ENCODE results near the gene PARP2. TPM values are rescaled to one million over a fixed set of nuclear protein-coding genes. Genes with fewer than 3 reads are reported as not detected.

Gene PARP2
- total and polyA plus RNA-seq, 2 of the 8 experiments (the other 6 are each of a cell fraction or from before 2014, with no cell fraction given): 27.7 to 41.7 TPM

DNA sequence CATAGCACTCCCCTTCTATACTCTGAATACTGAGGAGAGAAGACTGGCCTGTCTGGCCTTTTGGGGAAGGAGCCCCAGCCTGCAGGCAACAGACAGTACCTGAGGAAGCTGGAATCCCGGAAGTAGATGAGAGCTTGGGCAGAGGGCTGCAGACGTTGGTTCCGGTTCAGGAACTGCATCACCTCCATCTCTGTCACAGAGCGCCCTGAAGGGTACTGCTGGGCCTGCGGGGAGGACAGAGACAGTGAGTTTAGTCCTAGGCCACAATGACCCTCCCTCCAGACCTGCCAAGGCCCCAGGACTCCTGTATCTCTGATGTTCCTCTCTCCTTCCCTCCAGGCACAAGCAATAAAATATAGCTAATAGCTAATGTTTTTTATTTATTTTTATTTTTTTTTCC lies 41.5 kb downstream of the PARP2 start:
- no peak overlapping the region for H3K9ac ChIP-seq (replicated peaks in 1 of 4; ENCODE audit: extremely low read depth in 1 of 4, low read depth in 3 of 4, low read length in 3 of 4)

More for the DNA sequence above, 41.5 kb downstream of the PARP2 start:
- WGBS, 2 experiments (ENCODE audit: extremely low coverage in 1 of 2, insufficient coverage in 1 of 2, insufficient read length in 1 of 2, insufficient replicate concordance in 2 of 2, low coverage in 1 of 2, low lambda C conversion rate in 2 of 2, missing lambda C conversion rate in 1 of 2): 88% methylated on average over 5 of the region's 5 CpGs; no CpG with 5 or more reads in 1 of the 2 experiments
- H3K4ac ChIP-seq (replicated peaks; ENCODE audit: insufficient read length, low read depth, low read length): no peak overlapping the region
- no peak overlapping the region for H3K4me3 ChIP-seq (ENCODE audit: extremely low read depth in 1 of 4, insufficient read depth in 2 of 4, low read depth in 3 of 4, low read length in 4 of 4)
- no peaks in the 10 kb centered on the region for H3K79me1 ChIP-seq (ENCODE audit: low read depth, low read length)
- H4K91ac ChIP-seq (replicated peaks; ENCODE audit: insufficient read length, low read length): no peak overlapping the region
- H4K5ac ChIP-seq (ENCODE audit: insufficient read length, low read depth, low read length): no peak overlapping the region
- H3K23ac ChIP-seq (ENCODE audit: insufficient read length): no peak overlapping the region
- no peak overlapping the region for H2AK5ac ChIP-seq (ENCODE audit: low read depth, low read length)
- no peaks in the 10 kb centered on the region; a peak in 1 of 7 replicates for H3K27me3 ChIP-seq (replicated peaks in 1 of 4; ENCODE audit: control insufficient read depth in 3 of 4, extremely low read depth in 1 of 4, insufficient read depth in 3 of 4, low read length in 3 of 4)
- H2BK20ac ChIP-seq (ENCODE audit: low read length): no peak overlapping the region
- H2BK5ac ChIP-seq (ENCODE audit: low read depth, low read length): no peak overlapping the region
- no peak for FAIRE-seq
- H3K4me1 ChIP-seq (replicated peaks in 1 of 4; ENCODE audit: control insufficient read depth in 3 of 4, insufficient read depth in 4 of 4, low read length in 3 of 4): no peaks in the 10 kb centered on the region
- ChIA-PET CTCF (ENCODE audit: partially characterized antibody) (interaction anchor here (1.1 to 1.6 kb wide), 3 partner anchors 19 to 213 kb away, joined by 3 to 4 read pairs (median 3); no protein-coding TSS in a partner anchor), POLR2A (ENCODE audit: partially characterized antibody) (interaction anchor here (2.0 kb wide), 1 partner anchor 42 kb away, joined by 8 read pairs; the partner anchor contains the start of gene PARP2)
- peaks cover 0 to 3% of the 10 kb centered on the region in 2 experiments for H4K20me1 ChIP-seq (replicated peaks in 1 of 2; ENCODE audit: control insufficient read depth in 1 of 2, insufficient read depth in 2 of 2, low read length in 2 of 2)
- no peak overlapping the region for H3K56ac ChIP-seq (replicated peaks; ENCODE audit: insufficient read length, low read depth, low read length)
- no peak overlapping the region for H2AFZ ChIP-seq (ENCODE audit: low read length)
- no peak overlapping the region for H3K27ac ChIP-seq (ENCODE audit: low read depth, low read length)
- no peak overlapping the region for H3K18ac ChIP-seq (ENCODE audit: extremely low read depth, low read length)
- H3K9me3 ChIP-seq (ENCODE audit: insufficient read depth in 2 of 2, low read depth in 1 of 2, low read length in 1 of 2): no peaks in the 10 kb centered on the region
- peaks cover 2 to 24% (median 17%) of the 10 kb centered on the region in 4 experiments; a peak in 7 of 8 replicates for H3K36me3 ChIP-seq (ENCODE audit: control insufficient read depth in 2 of 4, insufficient read depth in 4 of 4, low read length in 3 of 4)
- no peaks in the 10 kb centered on the region for H3K23me2 ChIP-seq (ENCODE audit: low read depth, low read length)
- no peak overlapping the region for H2BK12ac ChIP-seq (ENCODE audit: low read depth, low read length)
- H4K8ac ChIP-seq (ENCODE audit: extremely low read depth, insufficient read depth, low read length): no peak overlapping the region
- H3K4me2 ChIP-seq (ENCODE audit: insufficient read depth in 1 of 2, low read depth in 2 of 2, low read length in 2 of 2): no peak overlapping the region
- H3K14ac ChIP-seq (ENCODE audit: insufficient read length): no peak overlapping the region
- no peaks in the 10 kb centered on the region for H3K79me2 ChIP-seq (ENCODE audit: control insufficient read depth in 1 of 2, insufficient read depth in 2 of 2, low read length in 2 of 2)
- no peak for TF ChIP-seq TEAD4 (IDR thresholded peaks at IDR 0.05; ENCODE audit: low read depth, low read length)
- no peak for TF ChIP-seq NRF1 (IDR thresholded peaks at IDR 0.05; ENCODE audit: low read depth, low read length)
- TF ChIP-seq, protein P1, sequence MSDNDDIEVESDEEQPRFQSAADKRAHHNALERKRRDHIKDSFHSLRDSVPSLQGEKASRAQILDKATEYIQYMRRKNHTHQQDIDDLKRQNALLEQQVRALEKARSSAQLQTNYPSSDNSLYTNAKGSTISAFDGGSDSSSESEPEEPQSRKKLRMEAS (IDR thresholded peaks at IDR 0.05): no peak
- no peak for TF ChIP-seq BRCA1 (IDR thresholded peaks at IDR 0.05; ENCODE audit: low read depth, low read length)
- TF ChIP-seq JUND (IDR thresholded peaks at IDR 0.05; ENCODE audit: low read length): no peak
- TF ChIP-seq EP300 (IDR thresholded peaks at IDR 0.05; ENCODE audit: borderline replicate concordance in 1 of 2, low read depth in 2 of 2, low read length in 2 of 2): no peak
- TF ChIP-seq HDAC2 (IDR thresholded peaks at IDR 0.05; ENCODE audit: borderline replicate concordance in 1 of 2, low read depth in 2 of 2, low read length in 2 of 2): no peak
- no peak for DNase-seq (ENCODE audit: low read depth in 1 of 2, low spot score in 2 of 2)
- H2BK120ac ChIP-seq (replicated peaks; ENCODE audit: low read depth, low read length): no peak overlapping the region
- H2BK15ac ChIP-seq (ENCODE audit: low read length): no peak overlapping the region

Measured in H1 (cell line).